Measurements from ENCODE around the gene FABP2.

Gene FABP2

GRCh38 chr4:119310826-119311225 lies 11.1 kb downstream of the FABP2 start:
- no peaks in the 10 kb centered on the region for H3K36me3 ChIP-seq (ENCODE audit: insufficient read depth, low read length)
- no peak overlapping the region for H2AFZ ChIP-seq (ENCODE audit: low read length, unreplicated experiment)

GRCh38 chr4:119307606-119308005 lies 14.3 kb downstream of the FABP2 start:
- Histone ChIP-seq H3K4me3 (ENCODE audit: low read depth, low read length) (no peak overlapping the region), H3K27ac (ENCODE audit: low read depth, low read length) (no peak overlapping the region), H3K36me3 (ENCODE audit: insufficient read depth, low read length) (no peaks in the 10 kb centered on the region), H2AFZ (ENCODE audit: low read length, unreplicated experiment) (no peak overlapping the region), H3K4me1 (ENCODE audit: control insufficient read depth, insufficient read depth, low read length, unreplicated experiment) (peaks cover 9% of the 10 kb centered on the region), H3K27me3 (ENCODE audit: insufficient read depth, low read length) (no peaks in the 10 kb centered on the region), H3K79me2 (ENCODE audit: control insufficient read depth, insufficient read depth, low read length, unreplicated experiment) (no peaks in the 10 kb centered on the region)

More at GRCh38 chr4:119310826-119311225, 11.1 kb downstream of the FABP2 start:
- no peak overlapping the region for H3K27ac ChIP-seq (ENCODE audit: low read depth, low read length)
- H3K27me3 ChIP-seq (ENCODE audit: insufficient read depth, low read length), result no peaks in the 10 kb centered on the region
- H3K4me1 ChIP-seq (ENCODE audit: control insufficient read depth, insufficient read depth, low read length, unreplicated experiment), result peaks cover 22% of the 10 kb centered on the region
- H3K4me3 ChIP-seq (ENCODE audit: low read depth, low read length), result no peak overlapping the region
- H3K79me2 ChIP-seq (ENCODE audit: control insufficient read depth, insufficient read depth, low read length, unreplicated experiment), result no peaks in the 10 kb centered on the region

- no peaks in the 10 kb centered on the region for H3K27me3 ChIP-seq (ENCODE audit: insufficient read depth, low read length)
- no peak overlapping the region for H3K4me3 ChIP-seq (ENCODE audit: low read depth, low read length)
- H3K79me2 ChIP-seq (ENCODE audit: control insufficient read depth, insufficient read depth, low read length, unreplicated experiment), result peaks cover 9% of the 10 kb centered on the region
- H2AFZ ChIP-seq (ENCODE audit: low read length, unreplicated experiment), result no peak overlapping the region
- no peaks in the 10 kb centered on the region for H3K36me3 ChIP-seq (ENCODE audit: insufficient read depth, low read length)
- no peak overlapping the region for H3K27ac ChIP-seq (ENCODE audit: low read depth, low read length)
- H3K4me1 ChIP-seq (ENCODE audit: control insufficient read depth, insufficient read depth, low read length, unreplicated experiment), result peaks cover 7% of the 10 kb centered on the region
These were observed 17.5 kb downstream of the FABP2 start for GRCh38 chr4:119304431-119304830.

GRCh38 chr4:119303587-119304305 lies 18.2 kb downstream of the FABP2 start:
- Histone ChIP-seq H3K4me1 (ENCODE audit: control insufficient read depth, insufficient read depth, low read length, unreplicated experiment) (peaks cover 7% of the 10 kb centered on the region), H3K27ac (ENCODE audit: low read depth, low read length) (no peak overlapping the region), H2AFZ (ENCODE audit: low read length, unreplicated experiment) (no peak overlapping the region), H3K36me3 (ENCODE audit: insufficient read depth, low read length) (no peaks in the 10 kb centered on the region), H3K79me2 (ENCODE audit: control insufficient read depth, insufficient read depth, low read length, unreplicated experiment) (peaks cover 16% of the 10 kb centered on the region), H3K4me3 (ENCODE audit: low read depth, low read length) (no peak overlapping the region), H3K27me3 (ENCODE audit: insufficient read depth, low read length) (no peaks in the 10 kb centered on the region)

GRCh38 chr4:119302073-119302832 lies 19.7 kb downstream of the FABP2 start:
- Histone ChIP-seq H3K4me3 (ENCODE audit: low read depth, low read length) (peak overlapping the region; percentile 95; the same call in 1 of the 2 replicates), H3K27me3 (ENCODE audit: insufficient read depth, low read length) (no peaks in the 10 kb centered on the region), H3K36me3 (ENCODE audit: insufficient read depth, low read length) (peaks cover 14% of the 10 kb centered on the region), H3K4me1 (ENCODE audit: control insufficient read depth, insufficient read depth, low read length, unreplicated experiment) (peaks cover 7% of the 10 kb centered on the region), H3K79me2 (ENCODE audit: control insufficient read depth, insufficient read depth, low read length, unreplicated experiment) (peaks cover 31% of the 10 kb centered on the region), H2AFZ (ENCODE audit: low read length, unreplicated experiment) (no peak overlapping the region), H3K27ac (ENCODE audit: low read depth, low read length) (no peak overlapping the region)

GRCh38 chr4:119300101-119300978 lies 21.6 kb downstream of the FABP2 start:
- H3K4me3 ChIP-seq (ENCODE audit: low read depth, low read length), result peak overlapping the region; percentile 95
- peaks cover 32% of the 10 kb centered on the region for H3K36me3 ChIP-seq (ENCODE audit: insufficient read depth, low read length)
- H3K79me2 ChIP-seq (ENCODE audit: control insufficient read depth, insufficient read depth, low read length, unreplicated experiment), result peaks cover 41% of the 10 kb centered on the region
- no peaks in the 10 kb centered on the region for H3K27me3 ChIP-seq (ENCODE audit: insufficient read depth, low read length)
- H3K27ac ChIP-seq (ENCODE audit: low read depth, low read length), result peak overlapping the region; percentile 90
- peak overlapping the region; percentile 98 for H2AFZ ChIP-seq (ENCODE audit: low read length, unreplicated experiment)
- peaks cover 7% of the 10 kb centered on the region for H3K4me1 ChIP-seq (ENCODE audit: control insufficient read depth, insufficient read depth, low read length, unreplicated experiment)

GRCh38 chr4:119299741-119300100 lies 22.2 kb downstream of the FABP2 start:
- peak overlapping the region; percentile 85 for H2AFZ ChIP-seq (ENCODE audit: low read length, unreplicated experiment)
- H3K27ac ChIP-seq (ENCODE audit: low read depth, low read length), result peak overlapping the region; percentile 90
- peaks cover 7% of the 10 kb centered on the region for H3K4me1 ChIP-seq (ENCODE audit: control insufficient read depth, insufficient read depth, low read length, unreplicated experiment)
- peaks cover 41% of the 10 kb centered on the region for H3K79me2 ChIP-seq (ENCODE audit: control insufficient read depth, insufficient read depth, low read length, unreplicated experiment)
- peaks cover 32% of the 10 kb centered on the region for H3K36me3 ChIP-seq (ENCODE audit: insufficient read depth, low read length)
- H3K4me3 ChIP-seq (ENCODE audit: low read depth, low read length), result peak overlapping the region; percentile 95
- no peaks in the 10 kb centered on the region for H3K27me3 ChIP-seq (ENCODE audit: insufficient read depth, low read length)

- peak overlapping the region; percentile 90 for H3K27ac ChIP-seq (ENCODE audit: low read depth, low read length)
- peak overlapping the region; percentile 95 for H3K4me3 ChIP-seq (ENCODE audit: low read depth, low read length)
- peaks cover 41% of the 10 kb centered on the region for H3K79me2 ChIP-seq (ENCODE audit: control insufficient read depth, insufficient read depth, low read length, unreplicated experiment)
- peaks cover 7% of the 10 kb centered on the region for H3K4me1 ChIP-seq (ENCODE audit: control insufficient read depth, insufficient read depth, low read length, unreplicated experiment)
- peaks cover 35% of the 10 kb centered on the region for H3K36me3 ChIP-seq (ENCODE audit: insufficient read depth, low read length)
- peak overlapping the region; percentile 85 for H2AFZ ChIP-seq (ENCODE audit: low read length, unreplicated experiment)
- H3K27me3 ChIP-seq (ENCODE audit: insufficient read depth, low read length), result no peaks in the 10 kb centered on the region
These were observed 22.7 kb downstream of the FABP2 start for GRCh38 chr4:119299260-119299671.

- no peaks in the 10 kb centered on the region for H3K27me3 ChIP-seq (ENCODE audit: insufficient read depth, low read length)
- H2AFZ ChIP-seq (ENCODE audit: low read length, unreplicated experiment), result no peak overlapping the region
- H3K79me2 ChIP-seq (ENCODE audit: control insufficient read depth, insufficient read depth, low read length, unreplicated experiment), result peaks cover 41% of the 10 kb centered on the region
- peaks cover 38% of the 10 kb centered on the region for H3K36me3 ChIP-seq (ENCODE audit: insufficient read depth, low read length)
- peak overlapping the region; percentile 95 for H3K4me3 ChIP-seq (ENCODE audit: low read depth, low read length)
- H3K4me1 ChIP-seq (ENCODE audit: control insufficient read depth, insufficient read depth, low read length, unreplicated experiment), result peaks cover 7% of the 10 kb centered on the region
- H3K27ac ChIP-seq (ENCODE audit: low read depth, low read length), result no peak overlapping the region
These were observed 24.1 kb downstream of the FABP2 start for GRCh38 chr4:119297795-119298194.

- H3K79me2 ChIP-seq (ENCODE audit: control insufficient read depth, insufficient read depth, low read length, unreplicated experiment), result peaks cover 41% of the 10 kb centered on the region
- no peak overlapping the region for H3K27ac ChIP-seq (ENCODE audit: low read depth, low read length)
- H3K36me3 ChIP-seq (ENCODE audit: insufficient read depth, low read length), result peaks cover 43% of the 10 kb centered on the region
- no peaks in the 10 kb centered on the region for H3K27me3 ChIP-seq (ENCODE audit: insufficient read depth, low read length)
- no peak overlapping the region for H3K4me3 ChIP-seq (ENCODE audit: low read depth, low read length)
- H2AFZ ChIP-seq (ENCODE audit: low read length, unreplicated experiment), result no peak overlapping the region
- no peaks in the 10 kb centered on the region for H3K4me1 ChIP-seq (ENCODE audit: control insufficient read depth, insufficient read depth, low read length, unreplicated experiment)
These were observed 25.6 kb downstream of the FABP2 start for GRCh38 chr4:119296356-119296755.
